Cardiac ventricle fibroblast (primary cell): ENCODE measurements around the gene BCKDHB. TPM values are rescaled to one million over a fixed set of nuclear protein-coding genes. Genes with fewer than 3 reads are reported as not detected.

Source experiments
- total RNA-seq: library from RNA; depleted of rRNA; stranded (reverse); fragments of >200 nt; gene quantifications from 2 replicates; pipeline ENCODE4 v1.2.3, GENCODE V29; 2015

The BCKDHB gene
- total RNA-seq, result 10.1 and 14.0 TPM in 2 replicates

GRCh38 chr6:80106418-80107235, at the start of gene BCKDHB:
TSS of gene BCKDHB (plus strand) at chr6:80106671. CDS start at chr6:80106694, 23 bp downstream.

Other genes starting within 250 kb of the BCKDHB start
- gene ELOVL4, start 159.1 kb upstream of the BCKDHB start, total RNA-seq, result 2.2 and 2.7 TPM in 2 replicates
- 0.54 and 1.2 TPM in 2 replicates for gene TTK, start 102.0 kb upstream of the BCKDHB start, total RNA-seq